Osteoblast (primary cell): ENCODE measurements around the gene ADGRL2. TPM values are rescaled to one million over a fixed set of nuclear protein-coding genes. Genes with fewer than 3 reads are reported as not detected.

Experiments
- DNase-seq: peaks from one replicate; pipeline ENCODE4 v3.0.0; 2011; ENCODE audit warnings: low spot score, mixed read lengths; ENCODE audit not compliant: insufficient read length; ENCODE audit errors: missing footprints
- H2AFZ ChIP-seq: 2 replicates; pipeline ENCODE4 v1.6.0; 2011; ENCODE audit warnings: mild to moderate bottlenecking, low read length
- H3K27ac ChIP-seq: 2 replicates; pipeline ENCODE4 v1.5.1; 2011; ENCODE audit warnings: mild to moderate bottlenecking, low read depth, low read length, moderate library complexity
- H3K27me3 ChIP-seq: 2 replicates; pipeline ENCODE4 v1.6.0; 2012; ENCODE audit warnings: mild to moderate bottlenecking, control low read depth, inconsistent platforms, low read length, moderate library complexity; ENCODE audit not compliant: insufficient read depth
- H3K36me3 ChIP-seq: 2 replicates; pipeline ENCODE4 v1.5.1; 2011; ENCODE audit warnings: mild to moderate bottlenecking, low read length, control low read depth, moderate library complexity; ENCODE audit not compliant: insufficient read depth
- H3K4me1 ChIP-seq: 2 replicates; pipeline ENCODE4 v1.5.1; 2011; ENCODE audit warnings: mild to moderate bottlenecking, low read length, control low read depth, moderate library complexity; ENCODE audit not compliant: insufficient read depth
- H3K4me2 ChIP-seq: 2 replicates; pipeline ENCODE4 v1.6.0; 2011; ENCODE audit warnings: mild to moderate bottlenecking, low read length; ENCODE audit not compliant: insufficient read depth
- H3K4me3 ChIP-seq: fragments of 200-600 bp; sonication (generic); 3 replicates; pipeline ENCODE4 v1.5.1; 2012; ENCODE audit warnings: mild to moderate bottlenecking, low read length, inconsistent platforms; ENCODE audit not compliant: insufficient read depth
- H3K79me2 ChIP-seq: 2 replicates; pipeline ENCODE4 v1.6.0; 2012; ENCODE audit warnings: mild to moderate bottlenecking, low read length, control low read depth, inconsistent platforms; ENCODE audit not compliant: insufficient read depth
- H3K9me3 ChIP-seq: 2 replicates; pipeline ENCODE4 v1.5.1; 2011; ENCODE audit warnings: low read depth, low read length, control low read depth
- H4K20me1 ChIP-seq: 2 replicates; pipeline ENCODE4 v1.6.0; 2012; ENCODE audit warnings: mild to moderate bottlenecking, low read length, control low read depth; ENCODE audit not compliant: insufficient read depth
- total RNA-seq: library from RNA; depleted of rRNA; stranded (reverse); fragments of >200 nt; gene quantifications from 2 replicates; pipeline ENCODE4 v1.2.3, GENCODE V29; 2012
- TF ChIP-seq, protein P1 (sequence below): IDR thresholded peaks from 2 replicates; pipeline ENCODE4 v1.5.1; 2011; ENCODE audit warnings: mild to moderate bottlenecking, low read depth, low read length, moderate library complexity; ENCODE audit errors: extremely low read depth

Gene ADGRL2
- total RNA-seq, 1 donor, result 55.4 TPM

DNA sequence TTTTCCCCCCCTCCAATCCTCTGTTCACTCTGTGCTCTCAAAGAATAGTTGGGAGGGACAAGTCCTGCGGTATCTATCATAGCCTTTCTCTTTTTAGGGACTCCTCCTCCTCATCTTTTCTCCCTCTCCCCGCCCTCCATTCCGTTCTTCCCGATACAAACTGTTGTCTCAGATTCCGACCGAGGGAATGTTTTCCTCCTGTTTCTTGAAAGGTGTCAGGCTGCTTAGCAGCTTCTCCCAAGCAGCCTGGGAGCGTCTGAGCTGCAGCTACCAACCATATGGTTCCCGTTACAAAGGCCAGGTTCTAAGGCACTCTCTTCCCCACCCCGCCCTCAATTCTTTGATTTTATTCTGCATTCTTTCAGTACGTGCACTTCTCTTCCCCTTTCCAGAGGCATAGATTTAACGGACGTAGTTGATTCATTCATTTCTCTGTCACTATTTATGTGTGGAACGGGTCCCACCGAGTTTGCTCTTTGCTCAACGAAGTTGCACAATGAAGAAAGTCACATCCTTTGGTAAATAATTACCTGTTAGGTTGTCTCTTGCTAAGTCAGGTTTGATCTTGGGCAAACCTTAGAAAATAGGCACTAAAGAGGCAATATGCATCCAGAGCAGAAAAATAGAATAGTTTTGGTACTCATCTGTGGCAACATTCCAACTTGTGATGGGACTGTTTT lies 2.8 kb downstream of the ADGRL2 start:
- peaks cover 68% of the 10 kb centered on the region for H3K79me2 ChIP-seq
- H3K27me3 ChIP-seq, result peaks cover 14% of the 10 kb centered on the region
- TF ChIP-seq, protein P1, sequence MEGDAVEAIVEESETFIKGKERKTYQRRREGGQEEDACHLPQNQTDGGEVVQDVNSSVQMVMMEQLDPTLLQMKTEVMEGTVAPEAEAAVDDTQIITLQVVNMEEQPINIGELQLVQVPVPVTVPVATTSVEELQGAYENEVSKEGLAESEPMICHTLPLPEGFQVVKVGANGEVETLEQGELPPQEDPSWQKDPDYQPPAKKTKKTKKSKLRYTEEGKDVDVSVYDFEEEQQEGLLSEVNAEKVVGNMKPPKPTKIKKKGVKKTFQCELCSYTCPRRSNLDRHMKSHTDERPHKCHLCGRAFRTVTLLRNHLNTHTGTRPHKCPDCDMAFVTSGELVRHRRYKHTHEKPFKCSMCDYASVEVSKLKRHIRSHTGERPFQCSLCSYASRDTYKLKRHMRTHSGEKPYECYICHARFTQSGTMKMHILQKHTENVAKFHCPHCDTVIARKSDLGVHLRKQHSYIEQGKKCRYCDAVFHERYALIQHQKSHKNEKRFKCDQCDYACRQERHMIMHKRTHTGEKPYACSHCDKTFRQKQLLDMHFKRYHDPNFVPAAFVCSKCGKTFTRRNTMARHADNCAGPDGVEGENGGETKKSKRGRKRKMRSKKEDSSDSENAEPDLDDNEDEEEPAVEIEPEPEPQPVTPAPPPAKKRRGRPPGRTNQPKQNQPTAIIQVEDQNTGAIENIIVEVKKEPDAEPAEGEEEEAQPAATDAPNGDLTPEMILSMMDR, result no peak
- no peaks in the 10 kb centered on the region for H3K9me3 ChIP-seq
- H4K20me1 ChIP-seq, result peaks cover 8% of the 10 kb centered on the region
- peak overlapping the region; percentile 49 for H2AFZ ChIP-seq
- H3K36me3 ChIP-seq, result no peaks in the 10 kb centered on the region
- peak; percentile 71 for DNase-seq
- H3K4me3 ChIP-seq, result peak overlapping the region; percentile 85
- H3K4me1 ChIP-seq, result peaks cover 12% of the 10 kb centered on the region
- peak overlapping the region; percentile 43 for H3K27ac ChIP-seq
- peak overlapping the region; percentile 79 for H3K4me2 ChIP-seq

DNA sequence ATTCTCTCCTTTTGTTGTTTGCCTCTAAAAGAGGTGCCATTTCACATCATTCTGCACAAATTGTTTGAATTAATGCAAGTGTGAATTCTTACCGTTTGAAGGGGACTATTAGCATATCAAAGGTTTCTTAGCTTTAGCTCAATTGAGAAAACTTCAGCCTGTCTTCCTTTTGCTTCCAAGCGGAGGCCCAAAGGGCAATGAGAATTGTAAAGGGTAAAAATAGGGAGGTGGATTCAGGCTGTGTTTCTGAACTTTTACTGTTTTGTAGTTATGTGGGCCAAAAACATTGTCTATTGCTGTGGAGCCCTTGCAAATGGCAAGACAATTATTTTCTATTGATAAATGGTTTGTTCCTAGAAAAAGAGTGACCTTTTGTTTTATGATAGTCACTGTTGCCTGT lies 3.6 kb downstream of the ADGRL2 start:
- peak overlapping the region; percentile 85 for H3K4me3 ChIP-seq
- peaks cover 74% of the 10 kb centered on the region for H3K79me2 ChIP-seq
- TF ChIP-seq, protein P1, result no peak
- H3K4me1 ChIP-seq, result peaks cover 11% of the 10 kb centered on the region
- H3K4me2 ChIP-seq, result peak overlapping the region; percentile 79
- peaks cover 8% of the 10 kb centered on the region for H4K20me1 ChIP-seq
- no peak overlapping the region for H3K27ac ChIP-seq
- no peaks in the 10 kb centered on the region for H3K9me3 ChIP-seq
- no peak overlapping the region for H2AFZ ChIP-seq
- DNase-seq, result peak; percentile 3
- peaks cover 14% of the 10 kb centered on the region for H3K27me3 ChIP-seq
- no peaks in the 10 kb centered on the region for H3K36me3 ChIP-seq

DNA sequence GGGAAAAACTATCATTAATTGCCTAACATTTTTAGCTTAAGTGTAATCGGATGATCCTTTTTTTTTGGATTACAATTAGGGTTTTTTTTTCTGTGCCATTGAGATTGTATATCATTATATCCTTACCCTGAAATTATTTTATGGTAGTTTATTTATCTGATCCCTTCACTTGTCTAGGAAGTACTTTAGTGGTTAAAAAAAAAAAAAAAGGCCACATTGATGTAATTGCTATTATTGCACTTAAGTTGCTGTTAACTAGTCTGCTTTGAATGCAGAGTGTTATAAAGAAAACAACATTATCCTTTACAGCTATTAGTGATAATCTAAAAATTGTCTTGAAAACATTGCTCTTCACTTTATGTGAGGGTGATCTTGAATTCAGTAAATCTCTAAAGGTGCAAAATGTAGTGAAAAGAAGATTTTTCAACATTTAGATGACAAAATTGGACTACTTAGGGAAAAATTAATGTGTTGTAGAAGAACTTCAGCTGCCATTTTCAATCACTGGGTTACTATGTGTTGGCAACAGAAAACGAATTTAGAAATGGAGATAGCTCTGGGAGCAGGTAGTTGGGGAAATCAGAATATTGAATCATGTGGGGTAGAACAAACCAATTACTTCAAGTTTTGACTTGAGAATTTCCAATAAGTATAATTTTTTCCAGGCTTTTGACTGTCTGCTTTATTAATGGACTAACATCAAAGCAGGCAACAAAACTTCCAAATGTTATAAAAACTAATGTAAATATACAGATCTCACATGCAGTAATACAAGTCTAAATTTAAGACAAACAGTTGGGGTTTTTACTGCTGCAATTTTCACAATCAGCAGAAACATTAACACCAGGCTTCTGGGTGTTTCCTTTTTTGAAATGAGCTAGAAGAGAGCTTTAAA lies 5.0 kb downstream of the ADGRL2 start:
- Histone ChIP-seq H2AFZ (no peak overlapping the region), H3K27ac (no peak overlapping the region), H3K4me1 (peaks cover 6% of the 10 kb centered on the region), H3K79me2 (peaks cover 88% of the 10 kb centered on the region), H3K9me3 (no peaks in the 10 kb centered on the region), H3K27me3 (peaks cover 14% of the 10 kb centered on the region), H3K4me3 (no peak overlapping the region), H3K36me3 (no peaks in the 10 kb centered on the region), H3K4me2 (peak overlapping the region; percentile 7), H4K20me1 (peaks cover 8% of the 10 kb centered on the region)
- TF ChIP-seq, protein P1, result no peak
- no peak for DNase-seq

DNA sequence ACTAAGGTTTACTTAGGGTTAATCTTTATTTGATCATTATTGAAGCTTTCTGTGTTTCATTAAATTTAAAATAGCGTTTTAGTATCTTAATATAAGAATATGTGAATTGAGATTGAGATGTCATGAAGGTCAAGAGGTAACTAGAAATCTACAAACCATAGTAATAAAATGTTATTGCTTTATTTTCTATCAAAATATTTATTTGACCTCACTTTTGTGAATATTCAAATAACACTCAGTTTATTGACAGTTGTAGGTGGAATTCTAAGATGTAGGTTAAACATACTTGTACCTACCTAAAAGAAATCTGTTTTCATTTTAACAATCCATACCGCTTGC lies 5.7 kb downstream of the ADGRL2 start:
- H3K4me3 ChIP-seq, result no peak overlapping the region
- no peaks in the 10 kb centered on the region for H3K9me3 ChIP-seq
- no peak overlapping the region for H3K27ac ChIP-seq
- TF ChIP-seq, protein P1, result no peak
- peaks cover 94% of the 10 kb centered on the region for H3K79me2 ChIP-seq
- no peak overlapping the region for H3K4me2 ChIP-seq
- H3K27me3 ChIP-seq, result peaks cover 14% of the 10 kb centered on the region
- DNase-seq, result no peak
- peaks cover 7% of the 10 kb centered on the region for H3K4me1 ChIP-seq
- H2AFZ ChIP-seq, result no peak overlapping the region
- H4K20me1 ChIP-seq, result peaks cover 8% of the 10 kb centered on the region
- H3K36me3 ChIP-seq, result no peaks in the 10 kb centered on the region
